GM18870 (cell line): ENCODE measurements around the gene GASK1A.
A peak's percentile ranks its signal among the peaks of the same experiment; 100 is the strongest.

Experiments
- ATAC-seq: cut with Tn5 transposase; IDR thresholded peaks from one replicate; pipeline ENCODE4 v1.9.1; 2021; ENCODE audit warnings: moderate library complexity; ENCODE audit not compliant: unreplicated experiment

Gene GASK1A

GRCh38 chr3:43086460-43087165 is 107.5 kb downstream of the GASK1A start:
- no peak for ATAC-seq

GRCh38 chr3:43087249-43087776 is 108.2 kb downstream of the GASK1A start:
- ATAC-seq: no peak

GRCh38 chr3:43089081-43089480 is 110.0 kb downstream of the GASK1A start:
- ATAC-seq: no peak

GRCh38 chr3:43090238-43090637 is 111.1 kb downstream of the GASK1A start:
- no peak for ATAC-seq

- ATAC-seq: no peak
Observed at GRCh38 chr3:43091481-43091880, 112.4 kb downstream of the GASK1A start.

- no peak for ATAC-seq
Observed at GRCh38 chr3:43093006-43093405, 113.9 kb downstream of the GASK1A start.

GRCh38 chr3:43093974-43094373 is 114.9 kb downstream of the GASK1A start:
- no peak for ATAC-seq

GRCh38 chr3:43094381-43094780 is 115.3 kb downstream of the GASK1A start:
- no peak for ATAC-seq

GRCh38 chr3:43094851-43095250 is 115.7 kb downstream of the GASK1A start:
- ATAC-seq: no peak

GRCh38 chr3:43095370-43095769 is 116.3 kb downstream of the GASK1A start:
- ATAC-seq: no peak

- ATAC-seq: no peak
Observed at GRCh38 chr3:43096761-43097160, 117.7 kb downstream of the GASK1A start.

GRCh38 chr3:43097400-43098080 is 118.4 kb downstream of the GASK1A start:
- ATAC-seq: no peak

- no peak for ATAC-seq
Observed at GRCh38 chr3:43098761-43099160, 119.7 kb downstream of the GASK1A start.

- ATAC-seq: no peak
Observed at GRCh38 chr3:43102773-43103480, 123.8 kb downstream of the GASK1A start.

GRCh38 chr3:43104039-43104438 is 124.9 kb downstream of the GASK1A start:
- ATAC-seq: no peak

- ATAC-seq: no peak
Observed at GRCh38 chr3:43104660-43105595, 125.8 kb downstream of the GASK1A start.

GRCh38 chr3:43105596-43106292 is 126.6 kb downstream of the GASK1A start, which contains the start of gene POMGNT2:
TSS of gene POMGNT2 (minus strand) at chr3:43106079. CDS start at chr3:43081431, 24,648 bp downstream.
- peak; percentile 55 for ATAC-seq

GRCh38 chr3:43106293-43106628 is 127.2 kb downstream of the GASK1A start:
- ATAC-seq: no peak
